Mesothelial cell of epicardium (in vitro differentiated cells): Measurements from ENCODE around the gene KITLG. TPM values are rescaled to one million over a fixed set of nuclear protein-coding genes. Genes with fewer than 3 reads are reported as not detected.
"Not testable (repeated sequence)": the region's sequence is repeated elsewhere in the genome, so short reads cannot be mapped to it uniquely, and the experiment has no call there.

Experiments
- DNase-seq, 2 experiments: peaks; one replicate each; pipeline ENCODE4 v3.0.0; 2021; ENCODE audit warnings: low spot score in 2 of 2; ENCODE audit not compliant: unreplicated experiment in 2 of 2
- H3K27ac Mint-ChIP-seq: 2 replicates; pipeline ENCODE4 v1.8.0; 2021; ENCODE audit warnings: mixed read lengths
- H3K27me3 Mint-ChIP-seq: 2 replicates; pipeline ENCODE4 v1.8.0; 2021; ENCODE audit warnings: low read depth, mixed read lengths
- H3K36me3 Mint-ChIP-seq: 2 replicates; pipeline ENCODE4 v1.8.0; 2021; ENCODE audit warnings: mixed read lengths
- H3K4me1 Mint-ChIP-seq: 2 replicates; pipeline ENCODE4 v1.8.0; 2021; ENCODE audit warnings: mixed read lengths
- H3K4me3 Mint-ChIP-seq: 2 replicates; pipeline ENCODE4 v1.8.0; 2021; ENCODE audit warnings: mild to moderate bottlenecking, moderate library complexity, mixed read lengths
- H3K9me3 Mint-ChIP-seq: 2 replicates; pipeline ENCODE4 v1.8.0; 2021; ENCODE audit warnings: mixed read lengths
- CTCF ChIP-seq: fragments of 200-600 bp; sonication (generic); IDR thresholded peaks from one replicate; pipeline ENCODE4 v1.5.0; 2021; ENCODE audit warnings: antibody characterized with exemption; ENCODE audit not compliant: unreplicated experiment
- total RNA-seq: library from RNA; stranded (reverse); gene quantifications from 3 replicates; pipeline ENCODE4 v1.2.1, GENCODE V29; 2021

KITLG gene
- total RNA-seq, 1 donor from 2014 or later = 13.9 TPM

GRCh38 chr12:88509347-88509746, 70.9 kb downstream of the KITLG start:
- peaks cover 4% of the 10 kb centered on the region for H3K9me3 Mint-ChIP-seq
- H3K4me1 Mint-ChIP-seq = no peaks in the 10 kb centered on the region
- no peak overlapping the region for H3K4me3 Mint-ChIP-seq
- H3K36me3 Mint-ChIP-seq = peaks cover 15% of the 10 kb centered on the region
- H3K27ac Mint-ChIP-seq = no peak overlapping the region
- H3K27me3 Mint-ChIP-seq = no peaks in the 10 kb centered on the region
- no peak for DNase-seq
- no peak for TF ChIP-seq CTCF

GRCh38 chr12:88507851-88508250, 72.4 kb downstream of the KITLG start:
- not testable (repeated sequence) for H3K4me1 Mint-ChIP-seq, DNase-seq, H3K9me3 Mint-ChIP-seq, H3K4me3 Mint-ChIP-seq, H3K27me3 Mint-ChIP-seq, H3K27ac Mint-ChIP-seq
- peaks cover 13% of the 10 kb centered on the region for H3K36me3 Mint-ChIP-seq

GRCh38 chr12:88507270-88507669, 73.0 kb downstream of the KITLG start:
- Mint-ChIP-seq H3K4me3 (no peak overlapping the region), H3K27me3 (no peaks in the 10 kb centered on the region), H3K27ac (no peak overlapping the region), H3K36me3 (peaks cover 13% of the 10 kb centered on the region), H3K9me3 (no peaks in the 10 kb centered on the region), H3K4me1 (peaks cover 10% of the 10 kb centered on the region)
- TF ChIP-seq CTCF = no peak
- no peak for DNase-seq

GRCh38 chr12:88505696-88506095, 74.6 kb downstream of the KITLG start:
- Mint-ChIP-seq H3K27me3 (no peaks in the 10 kb centered on the region), H3K4me1 (peaks cover 11% of the 10 kb centered on the region), H3K4me3 (no peak overlapping the region), H3K36me3 (peaks cover 14% of the 10 kb centered on the region), H3K9me3 (no peaks in the 10 kb centered on the region), H3K27ac (no peak overlapping the region)
- no peak for DNase-seq
- TF ChIP-seq CTCF = no peak

GRCh38 chr12:88503281-88503703, 77.0 kb downstream of the KITLG start:
- Mint-ChIP-seq H3K4me3 (no peak overlapping the region), H3K27me3 (no peaks in the 10 kb centered on the region), H3K9me3 (no peaks in the 10 kb centered on the region), H3K4me1 (peaks cover 11% of the 10 kb centered on the region), H3K36me3 (peaks cover 14% of the 10 kb centered on the region), H3K27ac (no peak overlapping the region)
- no peak for DNase-seq
- TF ChIP-seq CTCF = no peak

GRCh38 chr12:88501972-88502938, 78.0 kb downstream of the KITLG start:
- no peak overlapping the region for H3K4me3 Mint-ChIP-seq
- H3K27me3 Mint-ChIP-seq = no peaks in the 10 kb centered on the region
- no peak for TF ChIP-seq CTCF
- no peak overlapping the region for H3K27ac Mint-ChIP-seq
- DNase-seq = no peak
- H3K9me3 Mint-ChIP-seq = peaks cover 9% of the 10 kb centered on the region
- peaks cover 20% of the 10 kb centered on the region for H3K36me3 Mint-ChIP-seq
- peaks cover 11% of the 10 kb centered on the region for H3K4me1 Mint-ChIP-seq
